ENCODE measurements around the gene PTGES3.

PTGES3 gene

DNA sequence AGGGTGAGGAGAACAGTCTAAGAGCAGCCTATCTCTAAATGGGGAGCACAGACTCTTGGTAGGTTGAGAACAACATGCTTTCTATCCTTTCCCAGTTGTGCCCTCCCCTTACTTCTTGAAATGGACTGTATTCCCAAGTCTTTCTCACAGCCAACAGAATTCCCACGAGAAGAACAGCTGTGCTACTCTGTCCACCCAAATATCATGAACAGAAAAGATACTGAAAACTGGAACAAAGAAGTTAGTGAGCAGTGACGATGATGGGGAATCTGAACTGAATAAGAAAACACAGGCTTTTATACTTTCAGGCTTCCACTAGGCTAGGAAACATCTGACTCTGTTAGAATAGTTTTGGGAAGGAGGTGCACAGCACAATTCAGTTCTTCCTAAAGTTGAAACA, 33.6 kb upstream of the PTGES3 start:
- H2AFZ ChIP-seq (ENCODE audit: low read length): no peak overlapping the region
- H3K4me3 ChIP-seq (ENCODE audit: low read length, poor library complexity, severe bottlenecking): peak overlapping the region; percentile 99
- H3K79me2 ChIP-seq (ENCODE audit: insufficient read depth, low read length): peaks cover 81% of the 10 kb centered on the region
- no peaks in the 10 kb centered on the region for H3K9me2 ChIP-seq (replicated peaks; ENCODE audit: low read depth, low read length)
- peaks cover 80% of the 10 kb centered on the region for H4K20me1 ChIP-seq (ENCODE audit: insufficient read depth, low read length, poor library complexity, severe bottlenecking)
- H3K36me3 ChIP-seq (ENCODE audit: insufficient read depth, low read length): peaks cover 40% of the 10 kb centered on the region; the same call in 1 of the 2 replicates
- no peak for TF ChIP-seq EZH2phosphoT487 (IDR thresholded peaks at IDR 0.05; ENCODE audit: borderline replicate concordance)
- no peak for TF ChIP-seq CTCF (conservative IDR thresholded peaks at IDR 0.05; ENCODE audit: low read length)
- no peaks in the 10 kb centered on the region for H3K9me3 ChIP-seq (ENCODE audit: insufficient read depth, low read depth, low read length)
- peaks cover 61% of the 10 kb centered on the region for H3K4me1 ChIP-seq (ENCODE audit: insufficient read depth, low read length, poor library complexity, severe bottlenecking)
- H3K4me2 ChIP-seq (ENCODE audit: low read depth, low read length, poor library complexity, severe bottlenecking): peak overlapping the region; percentile 89
- H3K27me3 ChIP-seq (ENCODE audit: insufficient read depth, low read length, poor library complexity, severe bottlenecking): peaks cover 11% of the 10 kb centered on the region
- H3F3A ChIP-seq (ENCODE audit: low read depth): peaks cover 9% of the 10 kb centered on the region; the same call in 1 of the 2 replicates
- H3K9ac ChIP-seq (ENCODE audit: low read depth, low read length, poor library complexity, severe bottlenecking): peak overlapping the region; percentile 100

DNA sequence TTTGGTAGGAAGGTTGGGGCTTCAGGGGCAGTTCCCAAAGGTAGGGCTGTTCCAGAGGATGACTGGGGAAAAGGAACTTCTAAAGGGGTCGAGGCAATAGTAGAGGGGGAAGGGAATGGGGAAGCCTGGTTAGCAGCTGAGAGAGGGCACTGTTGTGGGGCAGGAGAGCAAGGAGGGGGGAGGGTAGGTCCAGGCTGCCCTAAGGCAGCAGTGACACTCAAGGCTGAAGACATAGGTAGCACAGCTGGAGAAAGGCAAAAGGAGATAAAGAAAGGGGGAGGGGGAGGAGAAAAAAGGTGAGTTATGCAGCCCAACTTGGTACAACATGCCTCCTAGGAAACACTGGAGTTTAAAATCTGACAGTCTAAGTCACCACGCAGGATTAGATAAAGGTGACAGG, 33.1 kb upstream of the PTGES3 start:
- peaks cover 61% of the 10 kb centered on the region for H3K4me1 ChIP-seq (ENCODE audit: insufficient read depth, low read length, poor library complexity, severe bottlenecking)
- no peak overlapping the region for H2AFZ ChIP-seq (ENCODE audit: low read length)
- H3K27me3 ChIP-seq (ENCODE audit: insufficient read depth, low read length, poor library complexity, severe bottlenecking): peaks cover 11% of the 10 kb centered on the region
- H3F3A ChIP-seq (ENCODE audit: low read depth): peaks cover 9% of the 10 kb centered on the region; the same call in 1 of the 2 replicates
- TF ChIP-seq CTCF (conservative IDR thresholded peaks at IDR 0.05; ENCODE audit: low read length) (no peak), EZH2phosphoT487 (IDR thresholded peaks at IDR 0.05; ENCODE audit: borderline replicate concordance) (no peak)
- peak overlapping the region; percentile 100 for H3K9ac ChIP-seq (ENCODE audit: low read depth, low read length, poor library complexity, severe bottlenecking)
- peaks cover 86% of the 10 kb centered on the region for H3K79me2 ChIP-seq (ENCODE audit: insufficient read depth, low read length)
- H3K36me3 ChIP-seq (ENCODE audit: insufficient read depth, low read length): peaks cover 45% of the 10 kb centered on the region; the same call in 1 of the 2 replicates
- no peaks in the 10 kb centered on the region for H3K9me3 ChIP-seq (ENCODE audit: insufficient read depth, low read depth, low read length)
- H3K9me2 ChIP-seq (replicated peaks; ENCODE audit: low read depth, low read length): no peaks in the 10 kb centered on the region
- H3K4me3 ChIP-seq (ENCODE audit: low read length, poor library complexity, severe bottlenecking): peak overlapping the region; percentile 99
- H3K4me2 ChIP-seq (ENCODE audit: low read depth, low read length, poor library complexity, severe bottlenecking): peak overlapping the region; percentile 89
- peaks cover 85% of the 10 kb centered on the region for H4K20me1 ChIP-seq (ENCODE audit: insufficient read depth, low read length, poor library complexity, severe bottlenecking)

GRCh38 chr12:56720731-56721151, 32.7 kb upstream of the PTGES3 start:
- H3F3A ChIP-seq (ENCODE audit: low read depth): peaks cover 6% of the 10 kb centered on the region; the same call in 1 of the 2 replicates
- H3K9me2 ChIP-seq (replicated peaks; ENCODE audit: low read depth, low read length): no peaks in the 10 kb centered on the region
- H3K9ac ChIP-seq (ENCODE audit: low read depth, low read length, poor library complexity, severe bottlenecking): peak overlapping the region; percentile 25
- peak overlapping the region; percentile 89 for H3K4me2 ChIP-seq (ENCODE audit: low read depth, low read length, poor library complexity, severe bottlenecking)
- H3K4me3 ChIP-seq (ENCODE audit: low read length, poor library complexity, severe bottlenecking): peak overlapping the region; percentile 99
- peaks cover 90% of the 10 kb centered on the region for H4K20me1 ChIP-seq (ENCODE audit: insufficient read depth, low read length, poor library complexity, severe bottlenecking)
- H3K4me1 ChIP-seq (ENCODE audit: insufficient read depth, low read length, poor library complexity, severe bottlenecking): peaks cover 63% of the 10 kb centered on the region
- no peak overlapping the region for H2AFZ ChIP-seq (ENCODE audit: low read length)
- H3K36me3 ChIP-seq (ENCODE audit: insufficient read depth, low read length): peaks cover 49% of the 10 kb centered on the region; the same call in 1 of the 2 replicates
- H3K27me3 ChIP-seq (ENCODE audit: insufficient read depth, low read length, poor library complexity, severe bottlenecking): peaks cover 11% of the 10 kb centered on the region
- TF ChIP-seq CTCF (conservative IDR thresholded peaks at IDR 0.05; ENCODE audit: low read length): no peak
- no peak for TF ChIP-seq EZH2phosphoT487 (IDR thresholded peaks at IDR 0.05; ENCODE audit: borderline replicate concordance)
- no peaks in the 10 kb centered on the region for H3K9me3 ChIP-seq (ENCODE audit: insufficient read depth, low read depth, low read length)
- H3K79me2 ChIP-seq (ENCODE audit: insufficient read depth, low read length): peaks cover 91% of the 10 kb centered on the region
